HG03460 (cell line): ENCODE measurements around the gene IL20RA.

Experiments used
- ATAC-seq: cut with Tn5 transposase; IDR thresholded peaks from one replicate; pipeline ENCODE4 v1.9.1; 2021; ENCODE audit not compliant: unreplicated experiment

Gene IL20RA

DNA sequence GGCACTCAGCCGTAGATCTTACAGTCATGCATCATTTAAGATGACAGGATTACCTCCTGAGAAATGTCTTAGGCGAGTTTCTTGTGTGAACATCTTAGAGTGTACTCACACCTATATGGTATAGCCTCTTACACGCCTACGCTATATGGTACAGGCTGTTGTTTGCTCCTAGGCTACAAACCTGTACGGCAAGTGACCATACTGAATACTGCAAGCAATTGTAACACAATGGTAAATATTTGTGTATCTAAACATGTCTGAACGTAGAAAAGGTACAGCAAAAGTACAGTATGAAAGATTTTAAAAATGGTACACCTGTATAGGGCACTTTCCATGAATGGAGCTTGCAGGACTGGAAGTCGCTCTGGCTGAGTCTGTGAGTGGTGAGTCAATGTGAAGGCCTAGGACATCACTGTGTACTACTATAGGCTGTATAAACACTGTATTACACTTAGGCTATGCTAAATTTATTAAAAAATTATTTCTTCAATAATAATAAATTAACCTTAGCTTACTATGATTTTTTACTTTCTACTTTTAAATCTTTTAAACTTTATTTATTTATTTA, 541 bp upstream of the IL20RA start:
- ATAC-seq, result no peak

DNA sequence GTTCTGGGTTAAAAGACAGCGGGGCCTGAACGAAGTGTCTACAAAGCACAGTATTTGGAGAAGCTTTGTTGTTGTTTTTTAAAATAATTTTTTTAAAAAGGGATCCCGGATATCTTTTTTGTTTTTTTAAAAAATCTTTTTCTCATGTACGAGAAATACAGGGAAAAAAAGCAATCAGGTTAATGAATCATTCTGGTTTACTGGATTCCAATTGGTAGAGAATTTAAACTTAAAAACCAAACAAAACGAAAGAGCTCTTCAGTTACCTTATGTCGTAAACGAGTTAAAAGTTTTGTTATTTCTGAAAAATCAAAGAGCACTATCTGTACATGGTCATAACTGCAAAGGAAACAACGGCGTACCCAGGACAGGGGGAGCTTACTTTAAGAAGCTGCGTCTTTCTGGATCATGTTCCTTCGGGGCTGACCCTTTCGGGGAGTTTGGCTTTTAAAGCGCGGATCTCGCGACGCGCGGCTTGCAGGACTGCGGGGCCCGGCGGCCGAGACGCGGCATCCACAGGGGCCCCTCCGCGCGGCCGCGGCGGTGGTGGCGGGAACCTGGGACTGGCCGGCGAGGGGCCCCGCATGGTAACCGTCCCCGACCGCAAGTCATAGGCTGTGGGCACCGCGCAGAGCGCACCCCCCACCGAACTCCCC, 927 bp downstream of the IL20RA start:
- ATAC-seq, result no peak

DNA sequence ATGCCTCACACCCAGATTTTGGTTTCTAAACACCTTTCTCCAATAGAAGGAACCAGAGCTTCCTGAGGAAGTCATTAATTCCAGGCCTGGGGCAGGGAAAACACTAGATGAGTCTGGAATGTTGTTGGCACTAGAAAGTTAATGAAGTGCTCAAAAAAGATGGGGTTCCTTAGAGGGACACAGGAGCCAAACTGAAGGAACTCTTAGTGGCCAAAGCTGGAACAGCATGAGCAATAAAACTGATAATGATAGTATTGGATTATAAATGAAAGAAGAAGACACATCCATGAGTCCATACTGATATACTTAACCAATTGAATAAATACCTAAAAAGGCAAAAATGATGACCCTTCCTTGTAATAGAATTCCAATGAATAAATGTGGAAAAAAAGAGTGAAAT, 4.4 kb downstream of the IL20RA start:
- no peak for ATAC-seq

DNA sequence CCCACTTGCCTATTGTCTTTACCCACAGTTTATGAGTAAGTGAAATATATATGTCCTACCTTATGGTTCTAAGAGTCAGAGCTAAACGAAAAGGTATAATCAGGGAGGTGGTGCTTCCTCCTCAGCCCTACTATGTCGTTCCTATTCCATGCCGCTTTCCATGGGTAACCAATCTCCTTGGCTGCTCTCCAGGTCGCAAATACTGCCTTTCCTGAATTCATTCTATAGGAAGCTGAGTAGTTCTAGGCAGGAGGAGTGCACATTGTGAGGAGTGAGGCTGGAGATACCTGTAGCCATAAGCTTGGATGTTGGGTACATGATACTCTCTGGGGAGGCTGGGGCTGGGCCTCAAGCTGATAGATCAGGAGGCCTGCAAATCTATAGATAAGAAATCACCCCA, 5.8 kb downstream of the IL20RA start:
- ATAC-seq, result no peak

DNA sequence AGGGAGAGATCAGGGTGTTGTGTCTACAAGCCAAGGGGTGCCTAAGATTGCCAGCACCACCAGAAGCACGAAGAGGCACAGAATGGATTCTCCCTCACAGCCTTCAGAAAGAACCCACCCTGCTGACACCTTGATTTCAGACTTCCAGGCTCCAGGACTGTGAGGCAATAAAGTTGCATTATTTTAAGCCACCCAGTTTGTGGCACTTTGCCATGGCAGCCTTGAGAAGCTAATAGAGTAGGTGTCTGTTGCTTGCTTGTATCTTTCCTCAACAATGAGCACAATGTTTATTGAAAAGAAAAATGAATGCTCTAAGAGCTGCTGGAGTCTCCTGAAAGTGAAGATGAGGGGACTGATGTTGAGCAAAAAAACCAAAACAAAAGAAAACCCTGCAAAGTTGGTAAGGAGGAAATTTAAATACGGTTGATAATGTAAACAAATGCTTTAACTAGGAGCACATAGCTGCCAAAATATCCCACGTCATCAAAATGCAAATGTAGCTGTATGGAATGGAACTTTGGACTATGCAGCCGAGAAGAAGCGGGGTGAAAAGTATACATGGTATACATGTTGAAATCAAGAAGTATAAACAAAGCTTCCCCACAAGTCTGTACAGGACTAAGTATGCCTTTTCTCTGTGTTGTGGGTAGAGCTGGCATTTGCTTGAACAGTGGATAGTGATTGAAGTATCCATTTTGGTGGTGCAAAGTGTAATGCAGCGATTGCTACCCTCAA, 8.0 kb downstream of the IL20RA start:
- ATAC-seq, result no peak

DNA sequence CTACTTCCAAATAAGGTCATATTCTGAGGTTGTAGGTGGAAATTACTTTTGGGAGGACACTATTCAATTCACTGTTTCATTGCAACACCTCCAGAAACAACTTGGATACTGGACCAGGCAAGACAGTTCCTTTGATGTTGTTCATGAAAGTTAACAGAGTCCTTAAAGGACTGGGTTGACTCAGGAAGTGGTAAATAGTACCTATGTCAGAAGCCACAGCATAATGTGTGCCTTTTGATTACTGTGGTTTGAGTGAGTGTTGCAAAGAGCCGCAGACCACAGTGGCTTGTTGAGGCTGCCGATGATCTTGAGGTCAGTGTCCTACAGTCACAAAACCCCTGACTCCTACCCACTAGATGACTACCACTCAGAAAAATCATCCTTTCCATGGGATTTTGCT, 10.9 kb downstream of the IL20RA start:
- ATAC-seq, result peak; percentile 99

DNA sequence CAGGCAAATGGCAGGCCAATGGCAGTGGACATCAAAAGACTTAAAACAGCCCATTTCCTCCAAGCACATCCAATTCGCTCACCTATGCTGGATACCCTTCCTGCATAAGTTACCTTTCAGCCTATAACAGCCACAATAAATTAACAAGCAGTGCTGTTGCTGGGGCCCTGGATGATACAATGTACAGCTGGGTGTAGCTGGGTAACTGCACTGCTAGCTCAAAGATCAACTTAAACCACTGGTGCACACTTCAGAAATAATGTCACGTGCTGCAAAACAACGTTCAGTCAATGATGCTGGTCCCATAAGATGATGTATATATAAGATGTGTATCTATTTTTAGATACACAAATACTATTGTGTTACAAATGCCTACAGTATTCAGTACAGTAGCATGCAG, 13.6 kb downstream of the IL20RA start:
- no peak for ATAC-seq

DNA sequence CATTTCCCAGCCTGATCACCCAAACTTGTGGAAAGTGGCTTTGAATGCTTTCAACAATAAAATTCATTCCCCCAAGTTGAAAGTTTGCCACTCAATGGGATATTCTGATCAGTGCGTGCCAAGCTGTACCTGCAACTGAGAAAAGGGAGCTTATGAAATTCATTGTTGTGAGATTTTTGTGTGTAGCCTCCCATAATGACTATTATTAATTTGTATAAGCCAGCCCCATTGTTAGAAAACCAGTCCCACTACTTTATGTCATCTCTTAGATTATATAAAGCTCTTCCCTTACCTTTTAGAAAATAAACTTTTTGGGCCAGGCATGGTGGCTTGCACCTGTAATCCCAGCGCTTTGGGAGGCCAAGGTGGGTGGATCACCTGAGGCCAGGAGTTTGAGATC, 15.9 kb downstream of the IL20RA start:
- no peak for ATAC-seq

DNA sequence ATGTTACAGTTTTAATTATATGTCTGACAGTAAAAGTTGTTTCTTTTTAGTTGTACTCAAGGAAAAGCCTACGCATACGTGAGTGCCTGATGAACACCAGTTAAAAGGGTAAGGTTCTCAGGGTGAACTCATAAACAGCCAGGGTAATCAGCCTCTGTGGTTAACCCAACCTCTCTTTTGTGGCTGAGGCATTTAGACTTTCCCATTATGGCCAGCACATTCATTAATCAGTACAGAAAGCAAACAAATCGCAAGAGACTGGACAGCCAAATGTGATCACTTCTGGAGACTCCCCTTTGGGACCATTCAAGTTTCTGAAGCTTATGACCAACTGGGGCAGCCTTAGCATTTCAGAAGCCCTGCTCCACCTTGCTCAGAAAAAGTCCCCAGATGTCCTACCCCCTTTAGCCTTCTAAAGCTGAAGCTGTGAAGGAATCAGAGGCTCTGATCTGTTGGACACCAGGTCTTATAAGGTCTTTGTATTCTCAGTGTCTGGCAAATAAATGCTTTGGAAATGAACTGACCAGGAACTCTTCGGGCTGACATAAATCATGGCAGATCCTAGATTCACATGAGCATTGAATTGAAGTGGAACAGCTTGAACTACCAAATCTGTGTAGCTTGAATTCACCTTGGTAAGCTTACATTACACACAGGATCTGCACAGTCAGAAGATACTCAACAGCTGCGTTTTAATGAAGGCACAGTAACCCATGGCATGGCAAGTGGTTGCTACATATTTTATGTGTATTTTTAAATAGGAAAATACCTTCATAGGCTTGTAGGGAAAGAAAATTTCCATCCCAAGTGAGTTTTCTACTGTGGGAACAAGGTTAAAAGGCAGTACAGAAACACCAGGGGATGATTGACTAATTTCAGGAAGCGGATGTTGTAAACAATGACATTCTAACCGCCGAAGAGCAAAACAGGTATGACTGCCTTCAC, 18.7 kb downstream of the IL20RA start:
- peak; percentile 80 for ATAC-seq

DNA sequence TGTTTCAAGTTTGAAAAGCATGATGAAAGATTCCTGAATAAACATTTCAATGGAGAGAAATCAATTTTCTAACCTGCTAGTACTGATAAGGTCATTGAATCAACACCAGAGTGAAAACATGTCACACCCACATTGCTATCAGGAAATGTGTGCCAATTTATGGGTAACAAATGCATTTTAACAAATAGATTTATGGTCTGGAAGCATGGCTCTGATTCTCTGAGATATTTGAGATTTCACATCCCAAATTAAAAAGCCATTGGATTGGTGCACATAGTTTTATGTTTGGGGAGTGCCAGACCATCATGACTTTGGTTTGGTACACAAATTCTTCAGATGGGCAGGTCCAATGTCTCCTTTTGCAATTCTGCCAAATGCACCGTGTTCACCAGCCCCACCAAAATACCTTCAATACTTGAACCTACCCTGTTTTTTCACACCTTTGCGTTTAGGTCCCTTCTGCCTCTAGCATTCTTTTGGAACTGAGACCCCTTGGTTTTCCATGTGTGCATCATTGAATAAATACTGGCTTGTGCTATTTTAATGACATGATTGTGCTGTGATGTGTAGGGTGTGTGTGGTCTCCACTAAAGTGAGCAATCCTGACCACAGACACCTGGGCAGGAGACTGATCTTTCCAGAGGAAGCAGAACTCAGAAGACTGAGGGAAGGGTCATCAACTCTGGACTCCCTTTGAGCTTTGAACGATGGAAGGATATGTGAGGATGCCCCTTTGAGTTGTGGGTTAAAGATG, 20.4 kb downstream of the IL20RA start:
- no peak for ATAC-seq

DNA sequence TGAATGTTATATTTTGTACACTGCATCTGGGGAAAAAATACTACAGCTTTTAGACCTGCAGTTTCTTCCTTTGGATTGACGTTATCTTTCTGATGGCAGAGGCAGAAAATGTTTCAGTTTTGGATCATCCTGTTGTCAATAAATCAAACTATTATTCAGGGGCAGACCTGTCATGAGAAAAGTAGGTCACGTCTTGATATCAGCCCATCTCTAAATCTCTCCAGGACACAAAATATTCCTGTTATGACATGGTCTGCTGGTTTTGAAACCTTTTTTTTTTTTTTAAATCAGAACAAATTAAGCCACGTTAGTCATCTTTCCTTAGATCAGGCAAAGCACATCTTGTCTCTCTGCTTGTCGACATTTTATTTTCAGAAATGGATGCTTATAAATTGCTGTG, 24.0 kb downstream of the IL20RA start:
- no peak for ATAC-seq

DNA sequence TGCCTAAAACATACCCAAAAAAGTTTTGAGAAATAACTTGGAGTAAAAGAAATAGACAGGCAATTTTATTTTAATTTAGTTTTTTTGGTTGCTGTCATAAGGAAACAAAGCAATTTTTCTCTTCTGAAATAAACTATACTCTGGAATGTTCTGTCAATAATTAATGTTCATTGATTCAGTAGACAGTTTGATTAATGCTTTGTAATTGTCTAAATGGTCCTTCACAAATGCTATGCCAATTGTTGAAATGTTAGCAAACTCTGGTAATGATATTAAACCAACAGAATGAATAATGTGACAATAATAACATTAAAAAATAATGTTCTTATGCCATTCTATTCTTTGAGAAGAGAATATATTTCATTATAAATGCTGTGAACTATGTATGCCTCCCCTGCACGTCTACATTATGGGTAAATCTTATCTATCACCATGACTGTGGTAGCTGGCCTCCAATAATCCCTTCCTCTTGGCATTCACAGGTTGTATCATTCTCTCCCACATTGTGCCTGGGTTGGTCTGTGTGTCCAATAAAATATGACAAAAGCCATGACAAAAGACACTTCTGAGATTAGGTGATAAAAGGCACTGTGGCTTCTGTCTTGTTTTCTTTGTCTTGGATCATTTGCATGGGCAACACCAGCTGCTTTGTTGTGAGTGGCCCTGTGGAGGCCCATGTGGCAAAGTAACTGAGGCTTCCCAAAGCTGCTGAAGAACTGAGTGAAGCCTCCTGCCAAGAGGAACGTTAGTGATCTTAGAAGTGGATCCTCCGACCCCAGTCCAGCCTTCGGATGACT, 25.1 kb downstream of the IL20RA start:
- ATAC-seq, result no peak

DNA sequence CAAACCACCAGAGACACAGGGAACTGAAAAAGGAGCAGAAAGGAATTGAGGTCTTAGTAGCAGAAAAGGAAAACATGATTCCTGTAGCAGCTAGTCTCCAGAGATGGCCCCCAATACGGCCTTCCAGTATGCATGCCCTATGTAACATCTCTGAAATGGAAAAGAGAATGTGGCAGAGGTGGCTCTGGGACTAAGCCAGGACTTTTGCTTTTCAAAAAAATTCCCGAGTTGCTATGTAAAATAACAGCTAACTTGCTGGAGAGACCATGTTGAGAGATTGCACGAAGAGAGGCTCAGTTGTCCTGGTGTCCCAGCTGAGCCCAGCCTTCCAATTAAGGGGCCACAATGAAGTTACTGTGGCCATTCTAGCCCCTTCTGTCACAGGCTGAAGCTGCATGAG, 27.7 kb downstream of the IL20RA start:
- ATAC-seq, result no peak

DNA sequence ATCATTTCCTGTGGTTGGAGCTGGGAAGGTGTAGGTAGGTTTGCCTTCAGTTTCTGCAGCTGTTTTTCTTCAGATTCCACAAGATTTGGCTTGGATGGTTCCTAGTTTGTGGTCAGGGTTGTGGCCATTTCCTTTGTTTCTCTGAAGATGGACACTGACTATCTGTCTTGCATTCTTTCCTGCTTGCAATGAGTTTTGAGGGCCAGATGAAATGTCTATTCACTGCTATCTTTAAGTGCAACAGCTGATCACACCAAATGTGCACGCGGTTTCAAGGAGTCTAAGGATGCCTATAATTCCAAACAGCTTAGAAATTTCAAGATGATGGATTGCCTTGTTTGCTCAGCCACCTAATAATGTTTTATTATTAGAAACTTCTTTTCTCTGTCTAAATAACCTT, 28.4 kb downstream of the IL20RA start:
- no peak for ATAC-seq

DNA sequence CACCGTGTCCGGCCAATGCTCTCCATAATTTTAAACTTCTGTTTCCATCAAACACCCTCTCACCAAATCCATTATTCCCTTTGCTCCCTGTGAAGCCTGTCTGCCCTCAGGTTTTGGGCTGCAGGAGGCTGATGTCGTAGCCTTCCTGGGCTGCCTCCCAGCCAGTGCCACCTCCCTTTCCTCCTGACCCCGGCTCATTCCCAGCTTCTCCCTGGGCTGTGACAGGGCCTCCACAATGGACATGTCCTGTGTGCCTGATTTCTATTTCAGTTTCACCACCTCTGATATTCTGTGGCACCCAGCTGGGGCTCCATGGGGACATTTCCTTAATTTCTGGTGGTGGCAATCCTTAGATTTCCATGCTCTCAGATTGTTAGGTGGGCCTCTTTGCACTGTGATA, 28.8 kb downstream of the IL20RA start:
- no peak for ATAC-seq

DNA sequence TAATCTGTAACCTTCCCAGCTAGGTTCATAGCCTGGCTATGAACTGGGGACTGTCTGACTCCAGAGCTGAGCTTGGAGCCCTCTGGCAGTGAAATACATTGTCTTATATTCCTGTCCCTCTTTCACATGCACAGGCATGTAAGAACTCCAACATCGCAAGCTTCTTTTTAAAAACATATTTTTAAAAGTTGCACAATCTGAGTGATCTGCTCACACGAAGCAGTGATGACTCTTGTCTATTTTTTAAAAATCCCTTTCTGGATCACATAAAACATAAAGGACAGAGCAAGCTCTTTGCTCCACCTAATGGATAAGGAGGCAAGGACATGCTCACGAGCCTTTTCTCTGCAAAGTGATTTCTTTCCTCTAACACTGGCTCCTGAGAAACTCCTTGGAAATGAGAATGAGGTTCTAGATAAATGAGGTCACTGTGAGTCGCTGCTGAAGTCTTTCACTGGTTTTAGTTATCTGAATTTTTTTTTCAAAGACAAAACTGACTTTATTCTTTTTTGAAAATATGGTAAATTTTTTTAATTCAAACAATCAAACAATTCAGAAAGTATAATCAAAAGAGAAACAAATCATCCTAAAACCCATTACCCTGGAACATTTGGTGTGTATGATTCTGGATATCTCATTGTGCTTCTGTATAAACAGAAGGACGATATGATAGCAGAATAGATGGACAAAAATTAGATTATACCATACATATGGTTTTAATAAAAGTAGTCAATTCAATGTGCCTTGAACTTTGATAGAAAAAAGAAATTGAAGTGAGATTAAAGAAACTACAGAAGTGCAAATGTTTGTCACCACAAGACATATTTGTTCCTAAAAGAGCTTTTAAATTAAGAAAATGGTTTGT, 30.8 kb downstream of the IL20RA start:
- no peak for ATAC-seq

DNA sequence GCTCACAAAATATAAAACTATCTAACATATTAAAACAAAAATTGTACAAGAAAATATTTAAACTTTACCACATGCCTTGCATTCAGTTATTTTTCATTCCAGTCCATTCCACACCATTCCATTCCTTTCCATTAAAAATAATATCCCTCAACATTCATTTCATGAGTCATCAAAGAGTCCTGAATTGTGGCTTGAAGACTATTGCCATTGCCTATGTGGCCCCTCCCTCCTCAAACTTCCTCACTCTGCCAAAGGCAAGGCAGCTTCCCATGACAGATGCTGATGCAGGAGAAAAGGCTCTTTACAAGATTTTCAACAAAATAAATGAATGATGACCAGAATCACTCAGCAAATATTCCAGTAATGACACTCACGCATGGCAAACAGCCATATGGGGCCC, 31.7 kb downstream of the IL20RA start:
- no peak for ATAC-seq

DNA sequence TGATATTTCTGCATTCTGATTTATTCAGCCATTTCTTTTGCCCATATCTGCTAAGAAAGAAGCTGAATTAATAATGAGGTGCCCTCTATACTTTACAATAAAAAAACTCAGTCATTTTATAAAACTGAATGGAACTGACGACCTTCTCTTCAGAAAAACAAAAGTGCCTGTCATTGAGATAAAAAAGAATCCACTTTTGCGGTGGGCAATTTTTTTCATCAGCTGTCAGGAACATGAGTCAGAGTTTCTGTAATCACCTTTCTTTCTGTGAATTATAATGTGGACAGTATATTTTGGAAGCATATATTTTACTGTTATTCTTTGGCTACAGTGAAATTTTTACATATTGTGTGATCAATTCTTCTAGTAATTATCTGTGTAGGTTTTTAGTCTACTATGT, 33.4 kb downstream of the IL20RA start:
- no peak for ATAC-seq

DNA sequence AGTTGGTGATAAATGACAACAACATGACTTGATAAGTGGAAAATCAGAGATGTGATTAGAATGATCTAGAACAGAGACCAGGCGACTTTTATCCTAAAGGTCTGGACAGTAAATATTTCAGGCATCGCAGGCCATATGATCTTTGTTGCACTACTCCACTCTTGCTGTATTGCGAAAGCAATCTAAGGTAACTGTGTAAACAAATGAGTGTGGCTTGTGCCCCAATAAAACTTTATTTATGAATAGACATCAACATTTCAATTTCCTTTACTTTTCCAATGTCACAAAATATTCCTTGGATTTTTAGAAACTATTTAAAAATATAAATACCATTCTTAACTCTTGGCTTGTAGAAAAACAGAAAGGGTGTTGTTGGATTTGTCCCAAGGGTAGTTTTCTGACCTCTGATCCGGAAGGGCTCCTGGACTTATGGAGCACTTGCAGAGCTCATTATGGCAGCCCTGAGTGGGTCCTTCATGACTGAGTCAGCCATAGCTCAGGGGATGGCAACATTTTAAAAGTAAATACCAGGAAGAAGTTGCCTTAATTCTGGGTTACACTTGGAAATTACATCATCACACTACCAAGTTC, 34.5 kb downstream of the IL20RA start:
- no peak for ATAC-seq
